Measurements from ENCODE around the gene TENT5D.
"Not testable (repeated sequence)": the region's sequence is repeated elsewhere in the genome, so short reads cannot be mapped to it uniquely, and the experiment has no call there.

The TENT5D gene

DNA sequence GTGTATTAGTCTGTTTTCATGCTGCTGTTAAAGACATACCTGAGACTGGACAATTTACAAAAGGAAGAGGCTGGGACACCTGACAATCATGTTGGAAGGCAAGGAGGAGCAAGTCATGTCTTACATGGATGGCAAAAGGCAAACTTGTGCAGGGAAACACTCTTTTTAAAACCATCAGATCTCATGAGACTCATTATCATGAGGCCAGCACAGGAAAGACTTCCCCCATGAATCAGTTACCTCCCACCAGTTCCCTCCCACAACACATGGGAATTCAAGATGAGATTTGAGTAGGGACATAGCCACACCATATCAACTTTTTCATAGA is 11.2 kb downstream of the TENT5D start:
- Histone ChIP-seq H3K4me3 (ENCODE audit: low read length) (no peak overlapping the region), H3F3A (ENCODE audit: insufficient read depth, low read length) (no peaks in the 10 kb centered on the region), H3K79me2 (ENCODE audit: low read length) (no peaks in the 10 kb centered on the region), H3K4me1 (ENCODE audit: low read length) (no peaks in the 10 kb centered on the region), H3K4me2 (ENCODE audit: low read depth, low read length) (no peak overlapping the region), H3K9me2 (replicated peaks; ENCODE audit: insufficient read depth, low read length) (no peaks in the 10 kb centered on the region), H3K9ac (ENCODE audit: low read length) (no peak overlapping the region), H2AFZ (ENCODE audit: low read length) (no peak overlapping the region), H4K20me1 (ENCODE audit: insufficient read depth, low read length) (no peaks in the 10 kb centered on the region), H3K9me3 (replicated peaks; ENCODE audit: insufficient read depth, low read length) (no peaks in the 10 kb centered on the region), H3K36me3 (replicated peaks; ENCODE audit: insufficient read depth, low read length) (no peaks in the 10 kb centered on the region), H3K27ac (ENCODE audit: low read length) (no peak overlapping the region), H3K27me3 (replicated peaks; ENCODE audit: insufficient read depth, low read length) (no peaks in the 10 kb centered on the region)
- TF ChIP-seq, protein P1, sequence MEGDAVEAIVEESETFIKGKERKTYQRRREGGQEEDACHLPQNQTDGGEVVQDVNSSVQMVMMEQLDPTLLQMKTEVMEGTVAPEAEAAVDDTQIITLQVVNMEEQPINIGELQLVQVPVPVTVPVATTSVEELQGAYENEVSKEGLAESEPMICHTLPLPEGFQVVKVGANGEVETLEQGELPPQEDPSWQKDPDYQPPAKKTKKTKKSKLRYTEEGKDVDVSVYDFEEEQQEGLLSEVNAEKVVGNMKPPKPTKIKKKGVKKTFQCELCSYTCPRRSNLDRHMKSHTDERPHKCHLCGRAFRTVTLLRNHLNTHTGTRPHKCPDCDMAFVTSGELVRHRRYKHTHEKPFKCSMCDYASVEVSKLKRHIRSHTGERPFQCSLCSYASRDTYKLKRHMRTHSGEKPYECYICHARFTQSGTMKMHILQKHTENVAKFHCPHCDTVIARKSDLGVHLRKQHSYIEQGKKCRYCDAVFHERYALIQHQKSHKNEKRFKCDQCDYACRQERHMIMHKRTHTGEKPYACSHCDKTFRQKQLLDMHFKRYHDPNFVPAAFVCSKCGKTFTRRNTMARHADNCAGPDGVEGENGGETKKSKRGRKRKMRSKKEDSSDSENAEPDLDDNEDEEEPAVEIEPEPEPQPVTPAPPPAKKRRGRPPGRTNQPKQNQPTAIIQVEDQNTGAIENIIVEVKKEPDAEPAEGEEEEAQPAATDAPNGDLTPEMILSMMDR (IDR thresholded peaks at IDR 0.05; ENCODE audit: low read length) = no peak
- no peak for TF ChIP-seq EZH2phosphoT487 (IDR thresholded peaks at IDR 0.05; ENCODE audit: low read length)
- TF ChIP-seq EZH2 (optimal IDR thresholded peaks at IDR 0.05; ENCODE audit: low read depth, low read length) = no peak
- no peak for DNase-seq

DNA sequence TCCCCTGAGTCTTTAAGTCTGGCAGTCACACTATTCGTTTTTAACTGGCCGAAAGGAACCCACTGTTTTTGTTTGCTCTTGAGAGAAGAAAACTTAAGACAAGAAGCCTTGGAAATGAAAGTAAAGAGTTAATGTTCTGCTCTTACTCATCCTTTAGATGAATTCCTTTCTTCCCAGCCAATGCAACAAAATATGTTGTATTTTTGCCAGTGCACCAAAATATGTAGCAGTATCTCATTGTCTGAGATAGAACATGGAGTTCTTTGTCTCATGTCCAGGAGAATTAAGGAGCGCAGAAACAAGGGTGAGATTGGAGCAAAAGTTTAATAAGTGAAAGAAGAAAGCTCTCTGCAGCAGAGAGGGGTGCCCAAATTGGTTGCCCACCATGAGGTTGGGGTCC is 12.2 kb downstream of the TENT5D start:
- Histone ChIP-seq H3F3A (ENCODE audit: insufficient read depth, low read length) (no peaks in the 10 kb centered on the region), H3K9me3 (replicated peaks; ENCODE audit: insufficient read depth, low read length) (no peaks in the 10 kb centered on the region), H3K4me1 (ENCODE audit: low read length) (no peaks in the 10 kb centered on the region), H3K9me2 (replicated peaks; ENCODE audit: insufficient read depth, low read length) (no peaks in the 10 kb centered on the region), H3K4me3 (ENCODE audit: low read length) (no peak overlapping the region), H3K4me2 (ENCODE audit: low read depth, low read length) (no peak overlapping the region), H3K79me2 (ENCODE audit: low read length) (no peaks in the 10 kb centered on the region), H4K20me1 (ENCODE audit: insufficient read depth, low read length) (no peaks in the 10 kb centered on the region), H3K9ac (ENCODE audit: low read length) (no peak overlapping the region), H2AFZ (ENCODE audit: low read length) (no peak overlapping the region), H3K27ac (ENCODE audit: low read length) (no peak overlapping the region), H3K27me3 (replicated peaks; ENCODE audit: insufficient read depth, low read length) (no peaks in the 10 kb centered on the region), H3K36me3 (replicated peaks; ENCODE audit: insufficient read depth, low read length) (no peaks in the 10 kb centered on the region)
- TF ChIP-seq EZH2 (optimal IDR thresholded peaks at IDR 0.05; ENCODE audit: low read depth, low read length) = no peak
- TF ChIP-seq EZH2phosphoT487 (IDR thresholded peaks at IDR 0.05; ENCODE audit: low read length) = no peak
- DNase-seq = no peak

DNA sequence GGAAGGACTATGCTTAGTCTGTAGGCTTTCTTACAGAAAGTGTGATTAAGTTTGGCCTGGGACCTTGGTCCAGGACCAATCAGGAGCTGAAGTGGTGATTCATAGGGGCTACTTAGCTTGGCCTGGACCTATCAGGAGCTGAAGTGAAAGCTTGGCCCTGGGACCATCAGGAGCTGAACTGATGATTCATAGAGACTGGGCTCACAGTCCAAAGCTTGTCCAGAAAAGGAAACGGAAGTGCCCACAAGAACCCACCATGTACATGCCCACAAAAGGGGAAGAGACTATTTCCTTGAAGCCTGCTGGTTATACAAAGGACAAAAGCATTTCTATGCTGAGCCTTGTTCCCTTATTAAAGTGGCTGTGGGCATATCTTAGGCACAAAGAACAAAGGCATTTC is 12.6 kb downstream of the TENT5D start:
- Histone ChIP-seq H3K4me3 (ENCODE audit: low read length) (no peak overlapping the region), H3K27ac (ENCODE audit: low read length) (no peak overlapping the region)
- DNase-seq = no peak

DNA sequence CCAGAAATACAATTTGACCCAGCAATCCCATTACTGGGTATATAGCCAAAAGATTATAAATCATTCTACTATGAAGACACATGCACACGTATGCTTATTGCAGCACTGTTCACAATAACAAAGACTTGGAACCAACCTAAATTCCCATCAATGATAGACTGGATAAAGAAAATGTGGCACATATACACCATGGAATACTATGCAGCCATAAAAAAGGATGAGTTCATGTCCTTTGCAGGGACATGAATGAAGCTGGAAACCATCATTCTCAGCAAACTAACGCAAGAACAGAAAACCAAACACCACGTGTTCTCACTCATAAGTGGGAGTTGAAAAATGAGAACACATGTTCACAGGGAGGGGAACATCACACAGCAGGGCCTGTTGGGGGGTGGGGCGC is 47.9 kb downstream of the TENT5D start:
- H3K9me3 ChIP-seq (replicated peaks; ENCODE audit: insufficient read depth, low read length); H3K27me3 ChIP-seq (replicated peaks; ENCODE audit: insufficient read depth, low read length); H3K4me2 ChIP-seq (ENCODE audit: low read depth, low read length): not testable (repeated sequence)

More for the DNA sequence above, 12.6 kb downstream of the TENT5D start:
- no peaks in the 10 kb centered on the region for H3K9me2 ChIP-seq (replicated peaks; ENCODE audit: insufficient read depth, low read length)
- H2AFZ ChIP-seq (ENCODE audit: low read length) = no peak overlapping the region
- no peaks in the 10 kb centered on the region for H3K4me1 ChIP-seq (ENCODE audit: low read length)
- H3K27me3 ChIP-seq (replicated peaks; ENCODE audit: insufficient read depth, low read length) = no peaks in the 10 kb centered on the region
- no peak for TF ChIP-seq EZH2phosphoT487 (IDR thresholded peaks at IDR 0.05; ENCODE audit: low read length)
- TF ChIP-seq, protein P1 (IDR thresholded peaks at IDR 0.05; ENCODE audit: low read length) = no peak
- no peak for TF ChIP-seq EZH2 (optimal IDR thresholded peaks at IDR 0.05; ENCODE audit: low read depth, low read length)
- no peaks in the 10 kb centered on the region for H3K79me2 ChIP-seq (ENCODE audit: low read length)
- no peaks in the 10 kb centered on the region for H3F3A ChIP-seq (ENCODE audit: insufficient read depth, low read length)
- H3K4me2 ChIP-seq (ENCODE audit: low read depth, low read length) = no peak overlapping the region
- no peaks in the 10 kb centered on the region for H4K20me1 ChIP-seq (ENCODE audit: insufficient read depth, low read length)
- no peaks in the 10 kb centered on the region for H3K9me3 ChIP-seq (replicated peaks; ENCODE audit: insufficient read depth, low read length)
- no peaks in the 10 kb centered on the region for H3K36me3 ChIP-seq (replicated peaks; ENCODE audit: insufficient read depth, low read length)
- H3K9ac ChIP-seq (ENCODE audit: low read length) = no peak overlapping the region

More for the DNA sequence above, 47.9 kb downstream of the TENT5D start:
- not testable (repeated sequence) for H3K4me3 ChIP-seq (ENCODE audit: low read length); H3F3A ChIP-seq (ENCODE audit: insufficient read depth, low read length); H3K9ac ChIP-seq (ENCODE audit: low read length); H3K9me2 ChIP-seq (replicated peaks; ENCODE audit: insufficient read depth, low read length); H3K27ac ChIP-seq (ENCODE audit: low read length); H3K79me2 ChIP-seq (ENCODE audit: low read length); H3K4me1 ChIP-seq (ENCODE audit: low read length); H4K20me1 ChIP-seq (ENCODE audit: insufficient read depth, low read length); H2AFZ ChIP-seq (ENCODE audit: low read length); DNase-seq; H3K36me3 ChIP-seq (replicated peaks; ENCODE audit: insufficient read depth, low read length)

All from MM.1S (cell line).